ENCODE data around the gene LMX1B. TPM values are rescaled to one million over a fixed set of nuclear protein-coding genes. Genes with fewer than 3 reads are reported as not detected.

Gene LMX1B
- polyA plus RNA-seq, 4 donors, result 15.7 to 22.8 (median 19.9) TPM

DNA sequence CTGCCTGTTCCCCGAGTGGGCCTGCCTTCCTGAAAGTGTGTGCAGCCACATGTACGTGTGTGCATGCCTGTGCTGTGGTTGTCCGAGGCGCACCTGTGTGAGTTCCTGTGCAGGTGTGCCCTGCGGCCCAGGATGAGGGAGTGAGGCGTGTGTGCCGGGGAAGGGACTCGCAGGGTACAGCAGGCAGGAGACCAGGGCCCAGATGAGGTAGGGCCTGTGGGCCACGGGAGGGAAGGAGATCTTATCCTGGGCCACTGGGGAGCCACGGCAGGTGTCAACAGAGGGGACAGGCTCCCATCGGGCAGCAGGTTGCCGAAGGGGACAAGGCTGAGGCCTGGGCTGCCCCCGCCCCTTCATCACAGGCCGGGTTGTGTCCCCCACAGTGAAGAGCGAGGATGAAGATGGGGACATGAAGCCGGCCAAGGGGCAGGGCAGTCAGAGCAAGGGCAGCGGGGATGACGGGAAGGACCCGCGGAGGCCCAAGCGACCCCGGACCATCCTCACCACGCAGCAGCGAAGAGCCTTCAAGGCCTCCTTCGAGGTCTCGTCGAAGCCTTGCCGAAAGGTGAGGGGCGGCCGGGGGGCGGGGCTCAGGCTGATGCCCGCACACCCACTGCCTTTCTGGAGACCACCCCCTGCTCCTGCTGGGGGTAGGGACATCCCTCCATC, 79.2 kb downstream of the LMX1B start:
- DNase-seq (ENCODE audit: low read depth in 4 of 4, low spot score in 2 of 4), result no peak

DNA sequence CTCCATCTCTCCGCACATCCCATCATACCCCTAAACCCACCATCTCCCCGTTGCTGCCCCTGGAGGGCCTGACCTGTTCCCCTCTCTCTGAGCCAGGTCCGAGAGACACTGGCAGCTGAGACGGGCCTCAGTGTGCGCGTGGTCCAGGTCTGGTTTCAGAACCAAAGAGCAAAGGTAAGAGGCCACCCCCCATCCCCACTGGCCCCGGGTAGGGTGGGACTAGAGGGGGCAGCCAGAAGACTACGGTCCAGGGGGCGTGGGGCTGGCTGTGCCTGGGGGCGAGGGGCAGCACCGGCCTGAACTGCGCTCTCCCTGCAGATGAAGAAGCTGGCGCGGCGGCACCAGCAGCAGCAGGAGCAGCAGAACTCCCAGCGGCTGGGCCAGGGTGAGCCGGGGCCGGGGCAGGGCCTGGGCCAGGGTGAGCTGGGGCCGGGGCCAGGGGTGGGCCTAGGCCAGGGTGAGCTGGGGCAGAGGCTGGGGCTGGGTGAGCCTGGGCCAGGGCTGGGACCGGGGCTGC, 79.8 kb downstream of the LMX1B start:
- no peak for DNase-seq (ENCODE audit: low read depth in 4 of 4, low spot score in 2 of 4)

DNA sequence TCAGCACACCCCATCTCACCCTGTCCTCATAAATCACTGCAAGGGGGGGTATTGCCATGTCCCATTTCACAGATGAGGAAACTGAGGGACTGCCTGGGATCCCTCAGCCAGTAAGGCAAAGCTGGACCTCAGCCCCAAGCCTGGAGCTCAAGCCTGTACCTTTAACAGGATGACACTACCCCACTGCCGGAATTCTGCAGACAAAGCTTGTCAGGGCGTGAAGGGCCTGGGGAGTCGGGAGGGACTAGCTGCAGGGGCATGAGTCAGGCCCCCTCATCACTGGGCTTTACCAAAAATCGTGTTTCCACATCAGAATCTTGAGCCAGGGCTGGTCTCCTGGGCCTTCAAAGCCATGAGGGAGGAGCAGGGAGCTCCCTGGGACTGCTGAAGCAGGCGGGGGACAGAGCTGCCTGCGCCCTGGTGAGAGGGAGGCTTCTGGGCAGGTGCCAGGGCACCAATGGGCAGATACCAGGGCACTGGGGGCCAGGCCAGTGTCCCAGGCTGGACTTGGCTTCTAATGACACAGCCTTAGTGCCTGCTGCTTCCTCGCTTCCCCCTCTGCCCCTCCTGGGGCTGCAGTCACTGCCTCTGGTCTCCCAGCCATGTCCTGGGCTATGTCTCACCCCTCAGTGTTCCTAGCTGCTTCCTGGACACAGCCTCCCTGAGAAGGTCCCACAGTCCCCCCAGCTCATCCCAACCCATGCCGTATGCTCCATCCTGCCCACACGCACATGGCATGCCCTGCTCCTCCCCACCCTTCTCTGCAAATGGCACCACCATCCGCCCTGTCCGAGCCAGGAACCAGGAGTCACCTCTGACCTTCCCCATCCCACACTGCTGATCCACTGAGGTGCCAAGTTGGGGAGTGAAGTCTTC, 80.7 kb downstream of the LMX1B start:
- no peak for DNase-seq (ENCODE audit: low read depth in 4 of 4, low spot score in 2 of 4)

DNA sequence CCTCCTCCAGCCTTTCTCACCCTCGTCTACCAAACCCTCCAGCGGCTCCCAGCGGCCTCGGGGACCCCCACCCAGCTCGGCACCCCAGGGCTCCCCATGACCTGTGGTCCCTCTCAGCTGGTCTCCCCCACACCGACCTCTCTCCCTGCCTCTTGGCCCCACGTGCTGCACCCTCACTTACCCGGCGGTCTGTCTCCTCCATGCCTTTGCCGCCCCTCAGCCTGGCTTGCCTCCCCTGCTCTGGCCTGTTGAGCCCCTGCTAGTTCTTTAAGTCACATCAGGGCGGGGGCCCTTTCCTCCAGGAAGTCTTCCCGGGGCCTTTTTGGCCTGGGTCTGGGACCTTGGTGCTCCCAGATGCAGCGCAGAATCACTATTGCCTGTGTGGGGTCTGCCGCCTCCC, 81.5 kb downstream of the LMX1B start:
- DNase-seq (ENCODE audit: low read depth in 4 of 4, low spot score in 2 of 4), result no peak

DNA sequence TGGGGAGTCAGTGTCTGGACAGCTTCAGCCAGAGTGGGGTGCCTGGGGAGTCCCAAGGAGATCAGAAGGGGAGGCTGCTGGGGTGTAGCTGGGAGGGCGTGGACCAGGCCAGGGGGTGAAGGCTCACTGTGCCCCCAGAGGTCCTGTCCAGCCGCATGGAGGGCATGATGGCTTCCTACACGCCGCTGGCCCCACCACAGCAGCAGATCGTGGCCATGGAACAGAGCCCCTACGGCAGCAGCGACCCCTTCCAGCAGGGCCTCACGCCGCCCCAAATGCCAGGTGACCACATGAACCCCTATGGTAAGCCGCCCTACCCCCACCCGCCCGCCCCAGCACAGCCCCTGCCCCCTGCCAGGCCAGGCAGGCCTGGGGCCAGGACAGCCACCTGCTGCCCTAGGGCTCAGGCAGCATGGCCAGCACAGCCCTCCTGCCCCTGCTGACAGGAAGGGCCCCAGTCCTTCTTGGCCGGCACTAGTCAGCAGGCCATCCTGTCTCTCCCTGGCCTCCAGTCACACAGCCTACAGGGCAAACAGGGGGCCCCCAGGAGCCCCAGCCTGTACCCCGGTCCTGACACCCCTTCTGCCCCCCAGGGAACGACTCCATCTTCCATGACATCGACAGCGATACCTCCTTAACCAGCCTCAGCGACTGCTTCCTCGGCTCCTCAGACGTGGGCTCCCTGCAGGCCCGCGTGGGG, 82.1 kb downstream of the LMX1B start:
- DNase-seq (ENCODE audit: low read depth in 4 of 4, low spot score in 2 of 4), result no peak

DNA sequence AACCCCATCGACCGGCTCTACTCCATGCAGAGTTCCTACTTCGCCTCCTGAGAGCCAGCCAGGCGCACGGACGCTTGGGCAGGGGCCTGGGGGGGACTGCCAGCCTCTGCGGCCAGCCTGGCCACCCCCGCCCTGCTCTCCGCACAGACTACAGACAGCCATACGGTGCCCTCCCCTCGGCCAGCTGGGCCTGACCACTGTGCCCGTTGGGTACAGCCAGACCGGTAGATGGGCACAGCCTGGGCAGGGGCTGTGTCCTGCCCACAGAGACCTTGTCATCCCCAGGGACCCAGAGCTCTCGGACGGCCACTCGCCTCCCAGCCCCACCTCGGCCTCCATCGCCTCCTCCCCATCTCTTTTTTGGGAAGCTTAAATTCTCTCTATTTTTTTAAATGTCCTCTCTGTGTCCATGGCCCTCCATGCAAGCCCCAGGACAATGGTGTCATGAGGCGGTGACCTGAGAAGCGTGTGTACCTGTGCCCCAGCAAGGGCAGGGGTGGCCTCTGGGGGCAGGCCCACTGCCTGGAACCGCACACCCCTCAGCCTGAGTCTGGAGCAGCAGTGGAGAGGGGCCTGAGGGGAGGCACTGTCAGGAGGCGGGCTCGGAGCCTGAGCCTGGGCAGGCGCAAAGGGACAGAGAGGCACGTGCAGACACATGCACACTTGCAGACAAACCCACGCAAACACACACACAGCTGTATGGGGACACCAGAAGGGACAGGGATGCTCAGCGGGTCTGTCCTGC, 82.8 kb downstream of the LMX1B start:
- no peak for DNase-seq (ENCODE audit: low read depth in 4 of 4, low spot score in 2 of 4)

DNA sequence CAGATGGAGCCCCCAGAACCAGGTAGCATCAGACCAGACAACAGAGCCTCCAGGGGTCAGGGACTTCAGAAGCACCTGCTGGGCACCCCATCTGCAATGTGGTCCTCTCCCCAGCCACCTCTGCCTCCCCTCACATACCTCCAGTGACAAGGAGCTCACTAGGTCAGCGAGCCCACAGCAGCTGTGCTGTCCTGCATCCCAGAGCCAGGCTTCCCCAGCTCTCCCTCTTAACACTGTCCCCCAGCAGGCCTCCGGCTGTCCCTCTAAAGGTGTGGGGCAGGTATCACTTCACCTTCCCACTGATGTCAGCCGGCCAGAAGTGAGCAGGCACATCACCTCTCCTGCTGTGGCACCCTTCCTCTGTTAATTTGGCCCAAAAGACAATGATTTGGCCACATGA, 83.6 kb downstream of the LMX1B start:
- DNase-seq (ENCODE audit: low read depth in 4 of 4, low spot score in 2 of 4), result no peak

DNA sequence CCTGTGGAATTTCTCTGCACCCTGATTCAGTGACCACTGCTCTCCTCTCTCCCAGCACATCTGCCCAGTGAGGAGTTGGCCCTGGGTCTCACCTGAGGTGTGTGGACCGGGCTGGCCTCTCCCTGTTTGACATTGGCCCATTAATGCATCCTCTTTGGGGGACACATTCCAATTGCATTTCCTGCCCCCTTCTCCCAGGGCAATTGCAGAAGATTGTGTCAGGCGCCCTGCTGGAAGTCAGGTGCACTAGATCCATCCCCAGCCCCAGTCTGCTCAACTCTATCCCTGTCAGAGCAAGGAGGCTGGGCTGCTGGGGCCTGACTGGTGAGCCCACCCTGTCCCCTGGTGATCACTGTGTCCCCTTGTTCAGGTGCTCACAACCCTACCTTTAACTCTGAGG, 84.5 kb downstream of the LMX1B start:
- no peak for DNase-seq (ENCODE audit: low read depth in 4 of 4, low spot score in 2 of 4)

DNA sequence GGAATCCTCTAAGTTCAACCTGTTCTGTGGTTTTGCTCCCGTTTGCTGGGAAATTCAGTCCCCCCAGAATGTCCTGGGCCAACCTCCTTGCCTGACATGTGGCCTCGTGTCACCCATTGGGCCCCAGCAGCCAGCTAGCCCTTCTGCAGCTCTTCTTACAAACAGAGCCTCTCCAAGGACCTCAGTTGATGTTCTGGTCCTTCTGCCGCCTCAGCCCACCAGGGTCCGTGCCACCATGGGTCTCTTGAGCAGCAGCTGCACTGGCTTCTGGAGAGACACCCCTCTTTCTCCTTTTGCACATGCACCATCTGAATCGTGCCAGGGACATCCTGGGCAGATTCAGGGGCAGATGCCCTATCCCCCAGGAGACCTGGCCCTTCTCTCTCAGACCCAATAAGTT, 85.0 kb downstream of the LMX1B start:
- no peak for DNase-seq (ENCODE audit: low read depth in 4 of 4, low spot score in 2 of 4)

DNA sequence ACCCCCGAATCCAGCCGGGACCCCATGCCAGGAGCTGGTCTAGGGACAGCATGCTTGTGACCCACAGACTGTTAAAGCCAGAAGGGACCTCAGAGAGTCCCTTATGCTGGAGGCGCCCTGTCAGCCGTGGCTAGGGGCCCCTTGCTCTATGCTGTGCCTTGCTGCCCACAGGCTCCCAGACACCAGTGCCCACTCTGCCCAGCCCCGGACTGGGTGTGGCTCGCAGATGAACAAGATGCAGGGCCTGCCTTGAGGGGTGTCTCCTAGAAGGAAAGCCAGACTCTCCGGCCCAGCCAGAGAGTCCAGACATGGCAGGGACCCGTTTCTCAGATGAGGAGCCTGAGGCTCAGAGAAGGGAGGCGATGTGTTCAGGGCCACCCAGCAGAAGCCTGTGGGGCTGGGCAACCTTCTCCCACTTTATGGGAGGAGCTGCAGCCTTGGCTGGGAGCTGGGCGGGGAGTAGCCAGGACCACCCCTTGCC, 85.7 kb downstream of the LMX1B start:
- DNase-seq (ENCODE audit: low read depth in 4 of 4, low spot score in 2 of 4), result no peak

DNA sequence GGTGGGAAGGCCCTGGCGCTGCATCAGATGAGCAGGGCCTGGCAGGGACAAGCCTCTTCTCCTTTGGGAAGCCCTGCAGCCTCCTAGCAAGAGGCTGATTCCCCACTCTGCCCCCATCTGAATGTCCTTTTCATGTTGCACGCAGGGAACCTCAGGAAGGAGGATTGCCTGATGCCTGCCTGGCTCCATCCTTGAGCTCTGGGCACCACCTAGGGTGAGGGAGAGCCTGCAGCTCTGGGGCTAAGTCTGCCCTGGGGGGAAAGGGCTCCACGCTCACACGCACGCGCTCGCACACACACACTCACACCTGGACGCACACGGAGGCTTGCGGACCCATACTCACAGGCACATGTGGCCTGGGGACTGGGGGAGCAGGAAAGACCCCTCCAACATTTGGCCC, 86.6 kb downstream of the LMX1B start:
- DNase-seq (ENCODE audit: low read depth in 4 of 4, low spot score in 2 of 4), result no peak

DNA sequence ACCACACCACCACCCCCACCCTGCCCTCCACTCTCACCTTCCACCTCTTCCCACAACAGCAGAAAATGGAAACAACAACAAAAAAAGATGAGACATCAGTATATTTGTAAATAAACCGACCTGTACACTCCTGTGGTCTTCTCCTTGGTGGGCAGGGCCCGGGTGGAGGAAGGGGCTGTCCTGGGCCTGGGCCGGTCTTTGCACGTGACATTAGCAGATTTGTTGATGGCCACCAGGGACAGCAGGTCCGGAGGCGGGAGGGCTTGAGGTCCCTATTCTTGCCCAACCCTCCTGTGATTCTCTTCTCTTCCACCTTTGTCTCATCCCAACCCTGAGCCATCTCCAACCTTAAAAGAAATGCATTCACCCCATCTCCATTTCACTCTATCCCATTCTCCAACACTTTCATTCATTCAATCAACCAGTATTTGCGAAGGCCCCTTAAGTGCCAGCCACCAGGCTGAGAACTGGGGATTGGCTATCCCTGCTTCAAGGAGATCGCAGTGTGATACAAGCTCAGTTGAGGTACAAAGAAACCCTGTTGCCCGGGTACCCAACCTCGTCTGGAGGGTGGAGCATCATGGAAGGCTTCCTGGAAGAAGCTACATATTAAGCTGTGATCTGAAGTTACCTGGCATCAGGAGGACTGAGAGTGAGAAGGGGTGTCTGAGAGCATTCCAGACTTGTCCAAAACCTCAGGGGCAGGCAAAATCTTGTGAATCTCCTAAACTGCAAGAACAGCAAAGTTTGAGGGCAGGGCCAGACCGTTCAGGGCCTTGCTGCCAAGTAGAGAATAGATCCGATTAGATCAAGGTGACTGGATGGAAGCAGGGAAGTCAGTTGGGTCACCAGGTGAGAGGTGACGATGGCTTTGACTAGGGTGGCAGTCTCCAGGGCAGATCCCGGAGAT, 87.4 kb downstream of the LMX1B start:
- no peak for DNase-seq (ENCODE audit: low read depth in 4 of 4, low spot score in 2 of 4)

DNA sequence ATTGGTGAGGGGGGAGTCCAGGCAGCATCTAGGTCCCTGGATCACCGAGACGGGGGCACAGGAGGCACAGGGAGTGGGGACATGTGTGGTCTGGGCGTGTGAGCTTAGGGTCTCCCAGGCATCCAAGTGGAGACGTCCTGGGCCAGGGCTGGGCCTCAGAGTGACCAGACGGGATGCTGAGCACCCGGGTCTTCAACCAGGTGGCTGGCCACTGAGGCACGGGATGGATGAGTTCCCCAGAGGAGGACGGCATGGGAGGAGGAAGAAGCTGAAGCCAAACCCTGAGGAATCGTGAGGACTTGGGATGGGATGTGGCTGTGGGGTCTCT, 88.0 kb downstream of the LMX1B start:
- DNase-seq (ENCODE audit: low read depth in 4 of 4, low spot score in 2 of 4), result no peak

DNA sequence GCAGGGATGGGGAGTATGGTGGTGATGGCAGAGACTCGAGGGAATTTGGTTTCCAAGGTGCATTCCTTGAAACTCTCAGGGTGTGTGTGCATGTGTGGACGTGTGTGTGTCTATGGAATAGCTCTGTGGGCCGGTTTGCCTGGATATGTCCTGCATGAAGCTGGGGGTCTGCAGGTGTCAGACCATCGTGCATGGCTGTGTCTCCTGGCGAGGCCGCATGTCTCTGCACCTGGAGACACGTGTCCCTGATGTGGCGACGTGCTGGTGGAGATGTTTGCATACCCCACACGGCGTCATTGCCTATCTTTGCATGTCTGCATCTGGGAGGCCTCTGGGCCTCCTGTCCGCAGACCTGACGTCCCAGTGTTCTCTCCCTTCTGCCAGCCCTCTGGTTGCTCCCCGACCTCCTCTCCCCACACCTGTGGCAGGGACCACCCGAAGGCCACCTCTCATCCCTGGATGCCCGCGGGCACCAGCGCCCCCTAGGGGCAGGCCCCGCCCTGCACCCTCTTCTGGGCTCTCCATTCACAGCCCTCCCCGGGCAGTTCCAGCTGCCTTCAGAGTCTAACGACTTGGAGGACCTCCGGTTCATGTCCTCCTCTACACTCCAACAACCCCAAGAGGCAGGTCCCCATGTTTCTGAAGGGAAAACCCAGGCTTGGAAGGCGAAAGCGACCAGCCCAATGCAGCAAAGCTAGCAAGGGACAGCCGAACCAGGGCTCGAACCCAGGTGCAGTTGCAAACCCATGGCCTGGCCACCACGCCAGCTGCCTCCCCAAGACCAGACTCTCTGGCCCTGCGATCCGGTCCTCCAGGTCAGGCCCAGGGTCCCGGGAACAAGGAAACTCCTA, 88.6 kb downstream of the LMX1B start:
- DNase-seq (ENCODE audit: low read depth in 4 of 4, low spot score in 2 of 4), result no peak

DNA sequence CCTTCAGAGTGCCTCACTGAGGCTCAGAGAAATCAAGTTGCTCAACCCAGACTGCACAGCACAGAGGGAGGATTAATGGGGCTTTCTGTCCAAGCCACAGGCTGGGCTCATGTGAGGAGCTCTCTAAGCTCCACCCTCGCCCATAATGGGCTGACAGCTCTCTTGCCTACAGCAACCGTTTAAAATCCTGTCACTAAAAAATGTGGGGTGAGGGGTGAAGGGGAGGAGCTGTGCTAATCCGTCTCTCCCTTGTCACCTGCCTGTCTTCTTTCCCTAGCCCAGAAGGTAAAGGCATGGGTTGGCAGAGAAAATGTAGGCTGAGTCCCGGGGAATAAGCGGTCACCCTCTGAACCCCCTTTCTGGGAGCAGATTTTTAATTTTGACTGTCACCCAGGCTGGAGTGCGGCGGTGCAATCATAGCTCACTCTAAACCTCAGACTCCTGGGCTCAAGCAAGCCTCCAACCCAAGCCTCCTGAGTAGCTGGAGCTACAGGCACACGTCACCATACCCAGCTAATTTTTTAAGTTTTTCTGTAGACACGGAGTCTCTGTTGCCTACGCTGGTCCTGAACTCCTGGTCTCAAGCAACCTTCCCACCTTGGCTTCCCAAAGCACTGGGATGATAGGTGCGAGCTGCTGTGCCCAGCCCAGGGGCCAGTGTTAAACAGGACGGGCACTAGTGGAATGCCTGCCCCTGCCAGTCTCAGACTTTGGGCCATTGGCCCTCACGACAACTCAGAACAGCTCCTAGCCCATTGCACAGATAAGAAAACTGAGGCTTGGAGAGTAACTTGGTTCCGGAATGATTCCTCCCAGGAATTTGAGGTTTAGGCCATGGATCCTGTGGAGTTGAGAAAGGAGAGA, 89.5 kb downstream of the LMX1B start:
- DNase-seq (ENCODE audit: low read depth in 4 of 4, low spot score in 2 of 4), result no peak

DNA sequence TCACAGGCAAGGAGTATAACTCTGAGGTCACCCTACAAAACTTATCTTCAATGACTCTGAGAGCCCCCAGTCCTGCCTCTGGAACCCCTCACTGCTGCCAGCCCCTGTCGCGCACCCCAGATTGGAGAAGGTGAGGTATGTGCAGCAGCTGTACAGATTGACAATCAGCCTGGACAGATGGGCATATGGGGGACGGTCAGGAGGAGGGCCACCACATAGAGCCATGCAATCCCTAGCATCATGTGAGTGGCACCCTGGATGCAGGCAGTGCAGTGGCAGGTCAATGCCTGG, 90.1 kb downstream of the LMX1B start:
- no peak for DNase-seq (ENCODE audit: low read depth in 4 of 4, low spot score in 2 of 4)

DNA sequence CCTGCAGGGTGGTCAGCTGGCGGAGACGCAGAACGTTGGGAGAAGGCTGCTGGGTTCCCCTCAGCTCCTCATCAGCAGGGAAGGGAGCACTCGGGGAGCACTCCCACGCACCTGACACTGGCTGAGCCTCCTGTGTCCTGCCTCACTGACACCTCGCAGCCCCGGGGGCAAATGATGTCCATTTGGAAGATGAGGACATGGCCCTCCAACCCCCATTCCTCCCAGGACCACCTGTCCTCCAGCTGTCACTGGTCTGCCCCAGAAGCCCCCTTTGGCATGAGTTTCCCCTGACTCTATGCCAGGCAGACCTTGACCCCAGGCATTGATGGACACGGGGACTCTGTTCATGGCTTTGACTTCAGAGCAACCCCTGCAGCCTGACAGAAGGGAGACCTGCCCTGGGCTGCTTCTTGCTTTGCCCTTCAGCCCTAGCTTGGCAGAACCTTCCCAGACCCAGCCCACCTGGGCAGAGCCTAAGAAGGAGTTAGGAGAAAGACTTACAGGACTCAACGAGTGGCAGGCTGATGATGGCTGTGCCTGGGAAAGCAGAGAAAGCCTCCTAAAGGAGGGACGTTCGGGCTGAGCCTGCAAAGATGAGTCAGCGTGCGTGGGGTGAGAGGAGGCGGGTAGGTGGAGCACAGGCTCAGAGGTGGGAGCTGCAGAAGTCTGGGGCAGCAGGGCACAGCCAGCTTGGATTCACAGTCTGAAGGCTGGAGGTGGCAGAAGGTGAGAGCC, 90.6 kb downstream of the LMX1B start:
- DNase-seq (ENCODE audit: low read depth in 4 of 4, low spot score in 2 of 4), result no peak
